ENCODE results near the gene RGS7.
A peak's percentile ranks its signal among the peaks of the same experiment; 100 is the strongest.
"Not testable (repeated sequence)": the region's sequence is repeated elsewhere in the genome, so short reads cannot be mapped to it uniquely, and the experiment has no call there.

Gene RGS7

DNA sequence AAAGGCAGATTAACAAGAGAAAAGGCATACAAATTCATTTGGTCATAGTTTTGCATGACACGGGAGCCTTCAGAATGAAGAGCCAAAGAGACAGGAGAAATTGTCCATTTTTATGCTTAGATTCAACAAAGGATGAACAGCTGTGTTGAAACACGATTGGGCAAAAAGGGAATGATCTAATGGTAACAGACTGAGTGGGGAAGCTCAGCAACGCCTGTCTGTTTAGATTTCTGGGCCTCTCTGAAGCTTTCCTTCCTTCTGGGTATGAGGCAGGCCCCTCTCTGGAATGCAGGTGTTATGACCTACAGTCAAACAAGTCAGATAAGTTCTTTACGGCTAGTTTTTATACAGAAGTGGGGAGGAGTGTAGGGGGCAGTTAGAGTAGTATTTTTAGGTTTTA is 154.6 kb downstream of the RGS7 start:
- DNase-seq: no peak

DNA sequence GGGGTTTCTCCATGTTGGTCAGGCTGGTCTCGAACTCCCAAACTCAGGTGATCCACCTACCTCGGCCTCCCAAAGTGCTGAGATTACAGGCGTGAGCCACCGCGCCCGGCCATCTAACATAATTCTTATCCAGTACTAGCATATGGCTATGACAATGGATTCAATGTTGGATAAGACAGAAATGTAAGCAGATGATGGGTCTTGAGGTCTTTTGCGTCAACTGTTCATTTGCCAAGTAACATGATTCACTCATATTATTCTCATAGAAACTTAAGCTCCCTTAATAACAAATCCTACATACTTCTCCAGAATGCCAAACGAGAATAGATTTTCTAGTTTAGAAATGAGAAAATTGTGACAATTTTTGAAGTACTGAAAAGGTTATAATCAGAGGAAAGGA is 170.3 kb downstream of the RGS7 start:
- no peak for DNase-seq

DNA sequence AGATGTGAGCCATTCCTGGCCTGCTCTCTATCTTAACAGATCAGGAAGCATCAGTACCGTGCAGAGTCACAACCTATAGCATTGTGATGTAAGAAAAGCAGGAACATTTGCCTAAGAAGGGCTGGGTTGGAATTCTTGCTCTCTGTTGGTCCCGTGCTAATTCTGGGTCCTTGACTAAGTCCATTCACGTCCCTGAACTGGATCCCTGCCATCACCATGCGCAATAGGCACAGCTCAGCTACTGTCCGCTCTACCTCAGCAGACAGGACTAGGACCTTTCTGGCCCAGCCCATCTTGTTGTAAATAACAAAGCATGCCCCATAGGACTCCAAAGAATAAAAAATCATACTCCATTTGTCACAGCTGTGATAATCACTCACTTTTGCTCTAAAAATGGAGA is 175.0 kb downstream of the RGS7 start:
- DNase-seq: no peak

DNA sequence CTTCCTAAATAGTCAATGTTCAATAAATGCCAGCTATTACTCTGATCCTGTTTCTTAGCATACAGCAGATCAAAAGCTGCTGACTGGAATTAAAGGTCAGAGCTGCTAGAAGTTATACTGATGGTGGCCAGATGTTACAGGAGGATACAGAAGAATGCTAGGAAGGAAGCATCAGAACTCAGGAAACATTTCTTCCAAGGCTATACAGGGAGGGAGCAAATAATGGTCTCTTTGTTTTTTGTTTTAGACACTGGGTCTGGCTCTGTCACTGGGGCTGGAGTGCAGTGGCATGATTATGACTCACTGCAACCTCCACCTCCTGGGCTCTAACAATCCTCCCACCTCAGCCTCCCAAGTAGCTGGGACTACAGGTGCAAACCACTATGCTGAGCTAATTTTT is 175.5 kb downstream of the RGS7 start:
- no peak for DNase-seq

DNA sequence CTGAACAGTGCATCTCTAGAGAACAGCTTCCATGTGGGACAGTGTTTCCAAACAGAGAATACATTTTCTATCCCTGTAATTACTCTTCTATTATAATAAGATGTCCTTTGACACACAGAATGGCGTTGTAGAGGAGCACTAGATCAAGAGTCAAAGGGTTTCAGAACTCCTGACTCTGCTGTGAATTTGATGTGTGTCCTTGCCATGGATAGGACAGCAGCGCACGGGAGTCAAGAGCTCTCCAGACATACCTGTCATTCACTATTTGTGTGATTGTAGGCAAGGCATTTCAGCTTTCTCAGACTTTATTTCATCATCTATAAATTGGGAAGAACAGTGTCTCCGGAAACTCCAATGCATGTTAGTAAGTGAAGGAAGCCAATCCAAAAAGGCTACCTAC is 176.4 kb downstream of the RGS7 start:
- no peak for DNase-seq

DNA sequence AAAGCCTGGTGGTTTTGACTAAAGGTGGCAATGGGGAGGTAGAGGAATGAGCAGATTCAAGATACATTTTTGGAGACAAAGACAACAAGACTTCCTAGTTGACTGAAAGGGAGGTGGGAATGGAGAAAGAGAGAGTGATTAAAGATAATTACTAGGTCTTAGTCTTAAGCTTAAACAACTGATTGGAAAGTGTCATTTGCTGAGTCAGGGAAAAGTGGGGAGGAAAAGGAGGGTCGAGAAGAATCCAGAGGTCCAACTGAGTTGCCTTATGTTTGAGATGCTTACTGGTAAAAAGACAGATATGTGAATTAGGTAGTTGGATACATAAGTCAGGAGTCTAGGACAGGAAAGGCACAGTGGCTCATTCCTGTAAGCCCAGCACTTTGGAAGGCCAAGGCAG is 179.3 kb downstream of the RGS7 start:
- DNase-seq: no peak

DNA sequence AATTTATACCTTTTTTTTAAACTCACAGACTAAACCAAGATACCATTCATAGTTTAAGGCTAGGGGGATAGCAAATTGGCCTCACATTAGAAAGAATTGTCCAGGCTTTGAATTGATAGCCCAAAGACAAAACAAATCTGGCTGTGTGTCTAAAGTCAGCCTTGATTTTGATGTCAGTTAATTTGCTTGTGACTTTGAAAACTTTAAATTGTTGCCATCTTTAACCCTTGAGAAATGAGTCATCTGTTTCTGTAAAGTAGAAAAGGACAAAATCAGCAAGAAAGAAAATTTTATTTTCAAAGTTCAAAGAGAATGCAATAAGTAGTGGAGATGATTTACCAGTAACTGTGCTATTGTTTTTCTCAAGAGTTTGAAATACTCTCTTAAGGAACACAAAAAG is 184.5 kb downstream of the RGS7 start:
- no peak for DNase-seq

DNA sequence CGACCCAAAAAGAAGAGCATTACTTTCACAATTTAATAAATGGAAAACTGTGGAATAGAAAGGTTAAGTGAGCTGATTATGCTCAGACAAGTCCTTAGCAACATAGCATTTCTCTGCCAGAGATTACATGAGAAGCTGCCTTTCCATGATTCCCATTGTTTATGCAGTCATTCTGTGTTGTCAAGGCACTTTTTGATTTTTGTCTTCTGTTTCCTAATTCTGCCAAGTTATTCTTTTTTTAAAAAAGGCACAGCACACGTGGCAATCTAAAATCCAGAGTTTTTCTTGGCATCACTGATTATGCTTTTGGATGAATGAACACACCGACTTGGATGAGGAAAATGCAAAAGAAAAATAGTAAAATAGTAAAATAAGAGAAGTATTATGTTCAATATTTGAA is 185.0 kb downstream of the RGS7 start:
- no peak for DNase-seq

DNA sequence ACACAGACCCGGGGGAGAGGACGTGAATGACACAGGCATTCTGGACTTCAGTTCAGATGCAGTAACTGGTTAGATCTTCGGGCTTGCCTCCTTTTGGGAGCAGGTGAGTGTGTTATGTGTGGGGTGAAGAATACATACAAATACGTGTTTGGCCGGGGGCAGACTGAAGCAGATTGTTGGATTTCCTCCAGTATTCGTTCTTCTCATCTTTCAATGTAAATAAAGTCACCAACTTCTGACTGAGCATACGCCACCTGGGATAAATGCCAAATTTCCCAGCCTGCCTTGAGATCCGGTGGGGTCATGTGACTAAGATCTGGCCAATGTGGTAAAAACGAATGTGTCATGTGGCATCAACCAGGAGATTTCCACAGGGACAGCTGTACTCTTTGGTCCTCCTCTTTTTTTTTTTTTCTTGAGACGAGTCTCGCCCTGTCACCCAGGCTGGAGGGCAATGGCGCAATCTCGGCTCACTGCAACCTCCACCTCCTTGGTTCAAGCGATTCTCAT is 189.8 kb downstream of the RGS7 start:
- DNase-seq: no peak

DNA sequence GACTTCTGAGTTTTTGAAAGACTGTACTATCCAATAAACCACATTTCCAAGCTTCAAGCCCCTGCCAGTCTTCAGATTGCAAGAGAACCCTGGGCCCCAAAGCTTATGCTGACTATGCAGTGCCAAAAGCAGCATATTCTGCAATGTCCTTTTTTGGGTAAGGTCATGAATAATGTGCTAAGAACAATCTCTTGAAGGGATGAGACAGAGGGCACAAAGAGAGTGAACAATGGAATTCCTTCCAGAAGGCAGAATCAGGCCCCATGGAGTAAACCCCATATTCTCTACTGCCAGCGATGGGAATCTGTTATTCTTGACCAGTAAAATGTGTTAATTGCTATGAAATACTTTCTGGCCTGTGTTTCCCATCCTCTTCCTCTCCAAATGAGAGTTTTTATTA is 190.4 kb downstream of the RGS7 start:
- DNase-seq: no peak

DNA sequence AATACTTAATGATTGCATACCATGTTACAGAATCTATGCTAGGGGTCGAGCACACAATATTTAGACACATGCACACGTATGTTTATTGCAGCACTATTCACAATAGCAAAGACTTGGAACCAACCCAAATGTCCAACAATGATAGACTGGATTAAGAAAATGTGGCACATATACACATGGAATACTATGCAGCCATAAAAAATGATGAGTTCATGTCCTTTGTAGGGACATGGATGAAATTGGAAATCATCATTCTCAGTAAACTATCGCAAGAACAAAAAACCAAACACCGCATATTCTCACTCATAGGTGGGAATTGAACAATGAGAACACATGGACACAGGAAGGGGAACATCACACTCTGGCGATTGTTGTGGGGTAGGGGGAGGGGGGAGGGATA is 191.7 kb downstream of the RGS7 start:
- DNase-seq: not testable (repeated sequence)

DNA sequence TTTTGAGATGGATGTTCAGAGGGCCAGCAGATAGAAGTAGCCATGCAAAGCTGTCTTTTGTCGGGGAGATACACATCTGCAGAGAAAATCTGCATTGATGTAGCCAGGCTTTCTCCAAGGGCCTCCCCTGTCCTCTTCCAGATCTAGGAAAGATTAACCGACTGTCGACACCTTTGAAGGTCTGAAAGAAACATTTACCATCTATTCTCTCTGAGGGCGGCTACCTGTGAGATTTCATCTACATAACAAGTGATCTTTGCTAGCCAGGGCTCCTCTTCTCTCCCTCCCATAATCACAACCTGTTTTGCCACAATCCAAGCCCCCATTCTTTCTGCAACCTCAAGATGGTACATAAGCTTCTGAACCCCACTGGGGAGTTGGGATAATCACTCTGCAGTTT is 193.6 kb downstream of the RGS7 start:
- DNase-seq: no peak

DNA sequence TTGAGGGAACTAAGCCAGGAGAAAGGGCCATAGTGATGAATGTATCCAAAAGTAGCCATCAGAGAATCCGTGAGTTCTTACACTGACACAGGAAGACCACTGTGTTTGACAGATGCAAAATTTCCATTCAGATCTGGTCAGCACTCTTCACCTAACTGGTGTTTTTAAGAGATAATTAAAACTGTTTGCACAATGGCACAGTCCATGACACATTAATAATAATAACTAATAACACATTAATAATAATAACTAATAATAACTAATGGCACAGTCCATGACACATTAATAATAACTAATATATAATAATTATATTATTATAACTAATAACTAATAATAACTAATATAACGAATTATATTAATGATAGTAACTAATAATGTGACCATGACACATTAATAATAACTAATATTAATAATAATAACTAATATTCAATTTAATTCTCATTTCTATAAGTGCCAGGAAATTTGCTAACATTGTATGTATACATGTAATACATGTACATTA is 195.8 kb downstream of the RGS7 start:
- DNase-seq: no peak

DNA sequence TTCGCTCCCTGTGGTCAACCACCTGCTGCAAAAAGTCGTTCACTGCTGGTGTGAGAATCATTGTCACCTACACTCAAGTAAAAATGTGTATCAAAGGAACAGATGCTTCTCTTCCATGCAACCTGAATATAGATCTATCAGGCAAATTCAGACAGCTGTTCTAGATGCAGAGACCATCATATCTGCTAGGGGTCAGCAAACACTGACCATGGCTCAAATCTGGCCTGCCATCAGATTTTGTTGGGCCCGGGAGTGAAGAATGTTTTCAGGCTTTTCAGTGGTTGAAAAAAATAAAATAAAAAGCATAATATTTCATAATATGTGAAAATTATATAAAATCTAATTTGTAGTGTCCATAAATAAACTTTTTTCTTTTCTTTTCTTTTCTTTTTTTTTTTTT is 199.6 kb downstream of the RGS7 start:
- no peak for DNase-seq

DNA sequence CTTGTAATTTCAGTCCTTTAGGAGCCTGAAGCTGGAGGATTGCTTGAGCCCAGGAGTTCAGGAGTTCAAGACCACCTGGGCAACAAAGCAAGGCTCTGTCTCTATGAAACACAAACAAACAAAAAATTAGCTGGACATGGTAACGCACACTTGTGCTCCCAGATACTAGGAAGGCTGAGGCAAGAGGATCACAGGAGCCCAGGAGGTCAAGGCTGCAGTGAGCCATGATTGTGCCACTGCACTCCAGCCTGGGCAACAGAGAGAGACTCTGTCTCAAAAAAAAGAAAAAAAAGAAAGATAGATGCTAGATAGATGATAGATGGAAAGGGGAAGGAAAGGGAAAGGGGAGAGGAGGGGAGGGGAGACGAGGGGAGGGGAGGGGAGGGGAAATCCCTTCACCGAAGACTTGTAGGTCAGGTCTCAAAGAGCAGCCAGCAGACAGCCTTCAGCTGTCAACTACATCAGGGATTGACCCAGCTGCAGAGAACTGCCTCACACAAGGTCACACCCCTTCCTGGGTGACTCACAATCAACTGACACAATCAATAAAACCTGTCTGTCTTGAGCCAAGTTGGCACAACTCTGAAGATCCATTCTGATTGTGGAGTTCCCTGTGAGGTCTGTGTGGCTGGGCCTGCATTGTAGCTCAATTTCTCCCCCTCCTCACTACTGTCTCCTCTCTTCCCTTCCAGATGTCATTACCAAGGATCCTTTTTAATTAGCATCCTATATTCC is 200.6 kb downstream of the RGS7 start:
- DNase-seq: peak; percentile 0

DNA sequence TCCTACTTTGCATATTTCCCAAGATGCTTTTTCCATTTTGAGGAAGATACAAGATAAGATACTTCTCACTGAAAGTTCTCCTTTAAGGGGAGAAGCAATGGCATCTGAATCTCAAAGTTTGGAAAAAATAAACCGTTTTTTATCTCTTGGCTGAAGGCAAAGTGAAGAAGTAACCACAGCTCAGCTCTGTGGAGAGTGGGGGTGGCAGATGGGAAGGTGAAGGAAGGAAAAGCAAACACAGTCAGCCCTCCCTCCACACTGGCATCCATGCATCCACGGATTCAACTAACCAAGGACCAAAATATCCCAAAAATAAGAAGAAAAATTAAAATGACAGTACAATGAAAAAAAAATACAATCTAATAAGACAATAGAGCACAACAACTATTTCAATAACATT is 211.1 kb downstream of the RGS7 start:
- DNase-seq: no peak

DNA sequence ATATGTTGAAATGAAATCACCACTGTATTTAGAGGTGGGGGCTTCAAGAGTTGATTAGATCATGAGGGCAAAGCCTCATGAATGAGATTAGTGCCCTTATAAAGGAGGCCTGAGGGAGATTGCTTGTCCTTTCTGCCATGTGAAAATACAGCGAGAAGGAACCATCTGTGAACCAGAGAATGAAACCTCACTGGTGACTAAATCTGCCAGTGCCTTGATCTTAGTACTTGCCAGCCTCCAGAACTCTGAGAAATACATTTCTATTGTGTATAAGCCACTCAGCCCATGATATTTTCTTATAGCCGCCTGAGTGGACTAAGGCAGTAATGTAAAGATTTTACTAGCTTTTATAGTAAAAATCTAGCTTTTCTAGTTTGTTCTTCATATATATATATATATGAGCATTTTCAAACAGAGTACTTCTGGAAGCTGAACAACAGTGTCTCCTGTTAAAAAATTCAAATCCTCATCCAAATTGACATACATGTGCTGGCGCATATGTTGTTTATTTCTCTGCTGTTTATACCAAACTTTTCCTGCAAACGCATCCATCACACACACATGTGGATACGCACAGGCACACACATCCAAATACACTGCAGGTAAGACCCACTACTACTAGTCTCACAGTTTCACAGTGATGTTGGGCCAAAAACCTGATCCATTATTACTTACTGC is 213.1 kb downstream of the RGS7 start:
- no peak for DNase-seq

DNA sequence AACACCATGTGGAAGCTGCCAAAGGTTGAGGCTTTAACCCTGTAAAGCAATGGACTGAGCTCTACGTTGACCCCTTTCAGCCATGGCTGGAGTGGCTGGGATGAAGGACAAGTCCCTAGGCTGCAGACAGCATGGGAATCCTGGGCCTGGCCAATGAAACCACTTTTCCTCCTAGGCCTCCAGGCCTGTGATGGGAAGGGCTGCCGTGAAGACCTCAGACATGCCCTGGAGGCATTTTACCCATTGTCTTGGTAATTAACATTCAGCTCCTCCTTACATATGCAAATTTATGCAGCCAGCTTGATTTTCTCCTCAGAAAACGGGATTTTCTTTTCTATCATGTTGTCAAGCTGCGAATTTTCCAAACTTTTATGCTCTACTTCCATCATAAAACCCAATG is 214.5 kb downstream of the RGS7 start:
- no peak for DNase-seq

DNA sequence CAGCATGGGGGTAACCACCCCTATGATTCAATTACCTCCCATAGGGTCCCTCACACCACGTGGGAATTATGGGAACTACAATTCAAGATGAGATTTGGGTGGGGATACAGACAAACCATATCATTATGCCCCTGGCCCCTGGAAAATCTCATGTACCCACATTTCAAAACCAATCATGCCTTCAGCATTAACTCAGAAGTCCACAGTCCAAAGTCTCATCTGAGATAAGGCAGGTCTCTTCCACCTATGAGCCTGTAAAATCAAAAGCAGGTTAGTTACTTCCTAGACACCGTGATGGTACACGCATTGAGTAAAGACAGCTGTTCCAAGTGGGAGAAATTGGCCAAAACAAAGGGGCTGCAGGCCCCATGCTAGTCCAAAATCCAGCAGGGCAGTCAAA is 215.4 kb downstream of the RGS7 start:
- not testable (repeated sequence) for DNase-seq

DNA sequence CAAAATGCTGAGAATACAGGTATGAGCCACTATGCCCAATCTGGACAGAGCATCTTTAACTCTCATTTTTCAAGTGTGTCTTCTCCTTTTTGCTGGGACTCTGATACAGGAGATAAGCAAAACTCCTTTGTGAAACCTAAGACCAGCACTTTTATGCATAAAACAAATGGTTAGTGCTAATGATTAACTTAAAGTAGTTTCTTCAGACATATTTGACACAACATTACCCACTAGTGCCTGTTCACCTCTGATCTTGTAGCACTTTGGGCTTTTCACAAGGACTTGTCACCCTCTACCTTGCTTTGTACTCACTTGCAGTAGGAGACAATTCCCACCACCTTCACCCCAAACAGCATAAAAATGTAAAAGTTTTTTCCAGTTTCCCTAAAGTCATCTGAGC is 216.3 kb downstream of the RGS7 start:
- no peak for DNase-seq

DNA sequence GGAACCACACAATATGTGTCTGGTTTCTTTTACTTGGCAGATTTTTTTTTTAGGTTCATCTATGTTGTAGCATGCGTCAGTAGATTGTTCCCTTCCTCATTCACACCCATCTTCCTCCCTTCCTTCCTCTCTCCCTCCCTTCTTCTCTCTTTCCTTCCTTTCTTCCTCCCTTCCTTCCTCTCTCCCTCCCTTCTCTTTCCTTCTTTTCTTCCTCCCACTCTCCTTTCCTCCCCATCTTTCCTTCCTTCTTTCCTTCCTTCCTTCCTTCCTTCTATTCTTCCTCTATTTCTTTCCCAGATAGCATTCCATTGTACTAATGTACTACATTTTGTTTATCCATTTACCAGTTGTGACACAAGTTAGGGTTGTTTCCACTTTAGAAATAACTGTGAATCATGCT is 218.0 kb downstream of the RGS7 start:
- DNase-seq: no peak

DNA sequence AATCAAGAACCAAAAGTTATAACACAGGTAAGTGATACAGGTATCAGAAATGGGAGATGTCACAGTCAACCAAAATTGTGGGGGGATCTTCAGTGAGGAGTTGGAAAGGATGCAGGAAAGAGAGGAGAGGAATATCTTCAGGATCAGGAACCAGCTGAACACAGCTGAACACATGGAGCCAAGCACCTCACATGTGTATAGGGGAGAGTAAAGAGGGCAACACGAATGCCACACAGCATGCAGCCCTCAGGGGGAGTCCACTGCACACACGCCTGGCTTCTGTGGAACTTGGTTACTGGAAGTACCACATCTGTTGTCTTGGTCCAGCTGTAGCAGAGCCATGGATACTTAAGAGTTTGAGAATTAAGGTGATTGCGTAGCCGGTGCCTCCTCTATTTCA is 218.8 kb downstream of the RGS7 start:
- DNase-seq: no peak

DNA sequence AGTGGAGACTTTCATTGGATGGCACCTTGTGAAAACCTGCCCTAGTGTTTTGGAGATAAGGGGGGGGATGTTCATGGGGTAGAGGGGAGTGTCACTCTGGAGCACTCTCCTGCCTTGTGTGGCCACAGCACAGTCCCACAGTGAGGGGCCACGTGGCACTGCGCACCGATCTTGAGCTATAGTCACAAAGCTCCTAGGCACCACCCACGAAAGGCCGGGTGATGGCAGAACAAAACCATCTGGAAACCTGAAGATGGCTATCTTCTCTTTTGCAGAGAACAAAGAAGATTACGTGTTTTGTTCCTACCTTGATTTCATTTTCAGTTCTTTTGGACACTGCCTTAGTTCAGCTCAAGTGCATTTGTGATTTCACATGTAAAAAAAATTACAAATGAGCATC is 220.6 kb downstream of the RGS7 start:
- no peak for DNase-seq

DNA sequence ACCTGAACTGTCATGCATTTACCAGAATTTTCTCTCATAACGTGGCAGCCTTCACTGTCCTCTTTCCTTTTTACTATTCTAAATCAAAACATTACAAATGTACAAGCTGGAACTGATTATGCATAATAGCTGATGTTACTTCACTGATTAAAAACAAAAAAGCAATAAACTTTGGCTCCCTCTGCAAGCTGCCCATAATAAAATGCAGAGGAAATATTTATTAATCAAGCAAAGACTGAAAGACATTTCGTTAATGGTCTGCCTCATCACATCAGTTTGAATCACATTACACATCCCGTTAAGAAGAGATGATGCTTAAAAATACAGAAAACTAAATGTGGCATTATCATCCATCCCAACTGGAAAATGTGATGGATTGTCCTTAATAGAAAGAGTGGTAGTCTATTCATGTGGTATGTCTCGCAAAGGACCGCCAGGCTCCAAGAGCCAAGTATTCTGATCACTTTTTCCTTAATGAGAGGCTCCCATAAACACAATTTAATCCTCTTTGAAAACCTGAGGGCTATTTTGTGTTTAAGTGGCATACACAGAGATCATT is 225.3 kb downstream of the RGS7 start:
- no peak for DNase-seq
